Neuronal stem cell (in vitro differentiated cells): ENCODE data around the gene TIGD4.

Experiments used
- DNase-seq: peaks from one replicate; pipeline ENCODE4 v3.0.0-alpha.2; 2013; ENCODE audit warnings: low spot score
- H2AFZ ChIP-seq: one replicate; pipeline ENCODE4 v1.6.1; 2013; ENCODE audit warnings: mild to moderate bottlenecking, low read length, inconsistent platforms
- H2AK5ac ChIP-seq: 2 replicates; pipeline ENCODE4 v1.6.1; 2013; ENCODE audit warnings: low read depth, mild to moderate bottlenecking, inconsistent platforms, low read length, moderate library complexity, mixed read lengths
- H2BK120ac ChIP-seq: 2 replicates; pipeline ENCODE4 v1.6.1; 2013; ENCODE audit warnings: low read depth, mild to moderate bottlenecking, inconsistent platforms, low read length, moderate library complexity, mixed read lengths
- H2BK12ac ChIP-seq: one replicate; pipeline ENCODE4 v1.6.1; 2013; ENCODE audit warnings: low read length, inconsistent platforms
- H2BK15ac ChIP-seq: 2 replicates; pipeline ENCODE4 v1.6.1; 2013; ENCODE audit warnings: mild to moderate bottlenecking, low read length, inconsistent platforms, mixed read lengths
- H2BK5ac ChIP-seq: one replicate; pipeline ENCODE4 v1.6.1; 2013; ENCODE audit warnings: inconsistent platforms, mild to moderate bottlenecking, low read length, moderate library complexity
- H3K14ac ChIP-seq: one replicate; pipeline ENCODE4 v1.6.1; 2013; ENCODE audit warnings: low read length, inconsistent platforms
- H3K18ac ChIP-seq: 2 replicates; pipeline ENCODE4 v1.6.1; 2013; ENCODE audit warnings: low read length, inconsistent platforms
- H3K23ac ChIP-seq: 2 replicates; pipeline ENCODE4 v1.6.1; 2013; ENCODE audit warnings: low read depth, mild to moderate bottlenecking, mixed read lengths, low read length, inconsistent platforms; ENCODE audit not compliant: poor library complexity
- H3K27ac ChIP-seq: replicated peaks from 3 replicates; pipeline ENCODE4 v1.5.1; 2013; ENCODE audit warnings: low read length, inconsistent platforms
- H3K27me3 ChIP-seq, 3 experiments: 2 replicates each; pipeline ENCODE4 v1.6.1; 2013; ENCODE audit warnings: low read length in 3 of 3, mild to moderate bottlenecking in 2 of 3, inconsistent platforms in 1 of 3, low read depth in 1 of 3, mixed read lengths in 1 of 3, moderate library complexity in 1 of 3; ENCODE audit not compliant: control insufficient read depth in 3 of 3, insufficient read depth in 3 of 3
- H3K36me3 ChIP-seq, 2 donors: replicated peaks in 1 of 2; 2 replicates each; pipeline ENCODE4 v1.6.1; 2013; ENCODE audit warnings: low read length in 2 of 2; ENCODE audit not compliant: control insufficient read depth in 2 of 2, insufficient read depth in 2 of 2
- H3K4ac ChIP-seq: 2 replicates; pipeline ENCODE4 v1.6.1; 2013; ENCODE audit warnings: inconsistent platforms, mild to moderate bottlenecking, low read length, moderate library complexity
- H3K4me1 ChIP-seq, 2 donors: 1 replicate in 1 of 2; 2 replicates in 1 of 2; pipeline ENCODE4 v1.6.1; 2013; ENCODE audit warnings: low read length in 2 of 2, low read depth in 1 of 2; ENCODE audit not compliant: control insufficient read depth in 2 of 2, insufficient read depth in 1 of 2
- H3K4me2 ChIP-seq: one replicate; pipeline ENCODE4 v1.6.1; 2013; ENCODE audit warnings: mild to moderate bottlenecking, low read length, inconsistent platforms; ENCODE audit not compliant: insufficient read depth, poor library complexity, severe bottlenecking
- H3K4me3 ChIP-seq, 2 donors: 2 replicates each; pipeline ENCODE4 v1.5.1; 2013; ENCODE audit warnings: low read length in 2 of 2, mild to moderate bottlenecking in 2 of 2, inconsistent platforms in 1 of 2, moderate library complexity in 1 of 2
- H3K79me1 ChIP-seq: one replicate; pipeline ENCODE4 v1.6.1; 2013; ENCODE audit warnings: low read depth, mild to moderate bottlenecking, inconsistent platforms, low read length, moderate library complexity
- H3K9ac ChIP-seq: one replicate; pipeline ENCODE4 v1.6.1; 2013; ENCODE audit warnings: mild to moderate bottlenecking, low read depth, low read length, inconsistent platforms; ENCODE audit not compliant: poor library complexity
- H3K9me3 ChIP-seq, 2 donors: replicated peaks in 1 of 2; 2 replicates each; pipeline versions ENCODE3 to v1.6.1; 2013; ENCODE audit warnings: low read length in 2 of 2, mild to moderate bottlenecking in 2 of 2, inconsistent platforms in 1 of 2, low read depth in 1 of 2, mixed read lengths in 1 of 2, moderate library complexity in 1 of 2; ENCODE audit not compliant: control insufficient read depth in 2 of 2, insufficient read depth in 1 of 2
- H4K8ac ChIP-seq: one replicate; pipeline ENCODE4 v1.6.1; 2013; ENCODE audit warnings: low read depth, mild to moderate bottlenecking, inconsistent platforms, low read length, moderate library complexity
- H4K91ac ChIP-seq: one replicate; pipeline ENCODE4 v1.6.1; 2013; ENCODE audit warnings: low read length, low read depth, mild to moderate bottlenecking, inconsistent platforms; ENCODE audit not compliant: poor library complexity
- WGBS, 2 donors: extraction: QIAGEN DNeasy Blood & Tissue Kit; methylation state at CpG; one replicate each; pipeline ENCODE4 v1.1.7; 2013; ENCODE audit warnings: missing lambda C conversion rate in 2 of 2, mixed read lengths in 1 of 2; ENCODE audit not compliant: insufficient read length in 2 of 2, insufficient replicate concordance in 1 of 2; ENCODE audit errors: extremely low coverage in 2 of 2; 5-methylcytosine and 5-hydroxymethylcytosine counted together

Gene TIGD4

DNA sequence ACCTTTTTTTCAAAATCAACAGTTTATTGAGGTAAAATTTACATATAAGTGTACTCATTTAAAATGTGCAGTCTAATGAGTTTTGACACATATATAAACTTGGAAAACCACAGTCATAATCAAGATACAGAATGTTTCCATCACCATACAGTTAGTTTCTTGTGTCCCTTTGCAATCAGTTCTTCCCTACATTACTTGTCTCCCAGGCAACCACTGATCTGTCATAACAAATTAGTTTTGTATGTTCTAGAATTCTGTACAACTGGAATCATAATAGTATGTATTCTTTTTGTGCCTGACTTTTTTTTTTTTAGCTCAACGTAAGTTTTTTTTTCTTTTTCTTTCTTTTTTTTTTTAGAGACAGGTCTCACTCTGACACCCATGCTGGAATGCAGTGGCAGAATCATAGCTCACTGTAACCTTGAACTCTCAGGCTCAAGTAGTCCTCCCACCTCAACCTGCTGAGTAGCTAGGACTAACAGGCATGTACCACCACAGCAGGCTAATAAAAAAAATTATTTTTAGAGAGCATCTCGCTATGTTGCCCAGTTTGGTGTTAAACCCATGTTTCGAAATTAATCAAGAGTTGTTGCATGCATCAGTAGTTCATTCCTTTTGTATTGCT is 27.1 kb upstream of the TIGD4 start:
- H2AFZ ChIP-seq = no peak overlapping the region
- H3K36me3 ChIP-seq = peaks cover 0 to 4% of the 10 kb centered on the region in 2 donors
- no CpG with 5 or more reads among the region's 3 CpGs for WGBS, 2 donors
- H3K9ac ChIP-seq = no peak overlapping the region
- peaks cover 0 to 2% of the 10 kb centered on the region in 2 donors for H3K4me1 ChIP-seq
- H4K91ac ChIP-seq = no peak overlapping the region
- H3K23ac ChIP-seq = no peak overlapping the region
- H2AK5ac ChIP-seq = no peak overlapping the region
- H3K9me3 ChIP-seq = peaks cover 0 to 13% of the 10 kb centered on the region in 2 donors
- no peaks in the 10 kb centered on the region for H3K27me3 ChIP-seq
- no peak overlapping the region for H2BK12ac ChIP-seq
- H3K14ac ChIP-seq = no peak overlapping the region
- no peak for DNase-seq
- no peak overlapping the region for H3K27ac ChIP-seq
- H2BK5ac ChIP-seq = no peak overlapping the region
- peaks cover 2% of the 10 kb centered on the region for H3K79me1 ChIP-seq
- no peak overlapping the region for H3K4me3 ChIP-seq
- no peak overlapping the region for H4K8ac ChIP-seq
- H3K4me2 ChIP-seq = no peak overlapping the region
- no peak overlapping the region for H2BK15ac ChIP-seq
- H3K4ac ChIP-seq = no peak overlapping the region
- no peak overlapping the region for H2BK120ac ChIP-seq
- H3K18ac ChIP-seq = no peak overlapping the region

DNA sequence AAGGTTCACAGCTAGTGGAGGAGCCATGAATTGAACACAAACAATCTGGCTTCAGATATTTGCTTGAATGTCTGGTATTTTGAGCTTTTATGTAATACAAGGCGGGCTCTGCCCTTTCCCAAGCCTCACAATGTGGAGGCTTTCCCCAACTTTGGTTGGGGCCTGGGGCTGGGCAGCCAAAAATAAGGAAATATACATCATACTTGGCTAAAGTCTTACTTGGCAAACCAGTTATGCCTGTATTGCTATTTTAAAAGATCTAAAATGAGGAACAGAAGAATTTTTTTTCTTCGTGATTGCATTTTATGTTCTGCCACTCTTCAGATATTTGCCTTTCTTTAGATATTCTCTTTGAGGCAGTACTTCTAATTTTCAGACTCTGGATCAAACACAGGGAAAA is 26.3 kb upstream of the TIGD4 start:
- WGBS, 2 donors = no CpG with 5 or more reads among the region's 2 CpGs
- H4K91ac ChIP-seq = no peak overlapping the region
- H3K9ac ChIP-seq = no peak overlapping the region

DNA sequence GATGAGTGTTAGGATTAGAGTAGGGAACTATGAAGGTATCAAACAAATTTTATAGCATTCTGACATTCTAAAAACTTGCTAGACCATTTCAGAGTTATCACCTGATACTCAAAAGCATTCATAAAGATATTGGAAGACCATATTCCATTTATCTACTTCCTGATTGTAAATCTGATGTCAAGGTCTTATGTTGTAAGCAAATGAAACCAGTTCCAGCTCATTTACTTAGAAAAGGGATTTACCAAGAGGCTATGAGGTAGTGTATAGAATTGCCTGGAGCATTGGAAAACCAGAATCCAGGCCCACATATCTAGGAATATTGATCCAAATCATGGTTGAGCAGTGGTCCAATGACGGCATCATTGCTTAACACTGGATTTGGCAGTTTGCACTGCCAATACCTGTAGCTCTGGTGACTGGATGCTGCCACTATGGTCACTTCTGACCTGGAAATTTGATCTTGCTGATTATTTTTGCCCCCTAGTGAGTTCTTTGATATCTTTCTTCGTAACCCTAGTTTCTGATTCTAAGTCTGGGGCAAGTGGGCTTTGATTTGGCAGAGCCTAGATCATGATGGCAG is 25.6 kb upstream of the TIGD4 start:
- H3K23ac ChIP-seq = no peak overlapping the region
- H3K4ac ChIP-seq = no peak overlapping the region
- no peak overlapping the region for H3K4me2 ChIP-seq
- no peaks in the 10 kb centered on the region for H3K36me3 ChIP-seq
- H4K8ac ChIP-seq = no peak overlapping the region
- H2BK120ac ChIP-seq = no peak overlapping the region
- H3K9me3 ChIP-seq = peaks cover 0 to 7% of the 10 kb centered on the region in 2 donors
- H3K79me1 ChIP-seq = no peaks in the 10 kb centered on the region
- H4K91ac ChIP-seq = no peak overlapping the region
- H2BK12ac ChIP-seq = no peak overlapping the region
- no CpG with 5 or more reads among the region's 2 CpGs for WGBS, 2 donors
- H3K18ac ChIP-seq = no peak overlapping the region
- DNase-seq = no peak
- H2BK5ac ChIP-seq = no peak overlapping the region
- H3K4me3 ChIP-seq = no peak overlapping the region
- H3K14ac ChIP-seq = no peak overlapping the region
- no peak overlapping the region for H2AFZ ChIP-seq
- H3K27me3 ChIP-seq = no peaks in the 10 kb centered on the region
- H3K4me1 ChIP-seq = peaks cover 0 to 2% of the 10 kb centered on the region in 2 donors
- H3K9ac ChIP-seq = no peak overlapping the region
- no peak overlapping the region for H2AK5ac ChIP-seq
- H2BK15ac ChIP-seq = no peak overlapping the region
- H3K27ac ChIP-seq = no peak overlapping the region

More for the DNA sequence above, 26.3 kb upstream of the TIGD4 start:
- H3K79me1 ChIP-seq = peaks cover 2% of the 10 kb centered on the region
- H3K4me3 ChIP-seq = no peak overlapping the region
- no peak overlapping the region for H2BK120ac ChIP-seq
- DNase-seq = no peak
- H2BK5ac ChIP-seq = no peak overlapping the region
- no peak overlapping the region for H3K14ac ChIP-seq
- no peak overlapping the region for H3K4ac ChIP-seq
- no peak overlapping the region for H3K4me2 ChIP-seq
- H3K36me3 ChIP-seq = no peaks in the 10 kb centered on the region
- H3K27me3 ChIP-seq = no peaks in the 10 kb centered on the region
- peaks cover 0 to 7% of the 10 kb centered on the region in 2 donors for H3K9me3 ChIP-seq
- H3K18ac ChIP-seq = no peak overlapping the region
- H2AFZ ChIP-seq = no peak overlapping the region
- H3K4me1 ChIP-seq = peaks cover 0 to 2% of the 10 kb centered on the region in 2 donors
- H4K8ac ChIP-seq = no peak overlapping the region
- H2BK15ac ChIP-seq = no peak overlapping the region
- H3K27ac ChIP-seq = no peak overlapping the region
- no peak overlapping the region for H2BK12ac ChIP-seq
- H2AK5ac ChIP-seq = no peak overlapping the region
- H3K23ac ChIP-seq = no peak overlapping the region

DNA sequence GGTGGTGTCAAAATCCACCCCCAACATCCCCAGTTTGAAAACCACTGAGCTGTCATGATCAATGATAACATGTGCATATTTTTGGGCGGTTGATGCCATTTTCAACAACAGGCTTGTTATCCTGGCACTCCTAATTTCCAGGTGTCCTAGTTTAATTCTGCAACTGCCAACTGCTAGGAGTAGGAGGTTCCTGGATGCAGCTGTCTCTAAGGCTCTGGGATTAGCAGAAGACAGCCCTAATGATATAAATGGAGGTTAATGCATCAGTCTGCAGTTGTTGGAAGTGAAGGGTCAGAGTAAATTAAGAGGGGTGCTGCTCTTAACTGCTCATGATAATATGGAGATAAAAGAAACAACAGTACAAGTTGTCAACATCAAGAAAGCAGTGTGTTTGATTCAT is 24.0 kb upstream of the TIGD4 start:
- no peak overlapping the region for H4K8ac ChIP-seq
- H3K4me2 ChIP-seq = no peak overlapping the region
- no peak overlapping the region for H3K4ac ChIP-seq
- no peak overlapping the region for H2BK120ac ChIP-seq
- H3K23ac ChIP-seq = no peak overlapping the region
- H3K14ac ChIP-seq = no peak overlapping the region
- no peak overlapping the region for H2BK12ac ChIP-seq
- no CpG with 5 or more reads among the region's 1 CpG for WGBS, 2 donors
- no peaks in the 10 kb centered on the region for H3K36me3 ChIP-seq
- H2BK5ac ChIP-seq = no peak overlapping the region
- H3K4me1 ChIP-seq = no peaks in the 10 kb centered on the region
- no peak overlapping the region for H3K9ac ChIP-seq
- H3K79me1 ChIP-seq = no peaks in the 10 kb centered on the region
- H2AK5ac ChIP-seq = no peak overlapping the region
- no peak overlapping the region for H3K18ac ChIP-seq
- H2AFZ ChIP-seq = no peak overlapping the region
- no peak for DNase-seq
- peaks cover 0 to 7% of the 10 kb centered on the region in 2 donors for H3K9me3 ChIP-seq
- H3K27ac ChIP-seq = no peak overlapping the region
- H3K27me3 ChIP-seq = no peaks in the 10 kb centered on the region
- no peak overlapping the region for H3K4me3 ChIP-seq
- H4K91ac ChIP-seq = no peak overlapping the region
- no peak overlapping the region for H2BK15ac ChIP-seq
